ENCODE data around the gene STARD3. TPM values are rescaled to one million over a fixed set of nuclear protein-coding genes. Genes with fewer than 3 reads are reported as not detected.

STARD3 gene
- total RNA-seq, 2 donors from 2014 or later = 52.5 to 67.7 TPM

- Histone ChIP-seq H3K4me3 (no peak overlapping the region), H3K27me3 (replicated peaks; ENCODE audit: insufficient read depth) (no peaks in the 10 kb centered on the region), H3K4me1 (ENCODE audit: control insufficient read depth in 1 of 2, low read depth in 2 of 2) (peaks cover 6 to 19% of the 10 kb centered on the region in 2 donors), H3K27ac (no peak overlapping the region), H3K9me3 (no peaks in the 10 kb centered on the region), H3K36me3 (no peaks in the 10 kb centered on the region)
- no peak for DNase-seq (ENCODE audit: low spot score)
- ATAC-seq (ENCODE audit: insufficient number of reproducible peaks, low FRiP score, low read depth) = no peak
- no peak for TF ChIP-seq CTCF (IDR thresholded peaks at IDR 0.05)
Measured at GRCh38 chr17:39684369-39685192, 47.6 kb downstream of the STARD3 start.

GRCh38 chr17:39687101-39687545, 50.2 kb downstream of the STARD3 start:
- Histone ChIP-seq H3K36me3 (no peaks in the 10 kb centered on the region), H3K9me3 (no peaks in the 10 kb centered on the region), H3K4me1 (ENCODE audit: control insufficient read depth in 1 of 2, low read depth in 2 of 2) (peaks cover 2 to 15% of the 10 kb centered on the region in 2 donors), H3K4me3 (peak overlapping the region; percentile 72), H3K27ac (peak overlapping the region; percentile 84 to 91), H3K27me3 (replicated peaks; ENCODE audit: insufficient read depth) (no peaks in the 10 kb centered on the region)
- ATAC-seq (ENCODE audit: insufficient number of reproducible peaks, low FRiP score, low read depth) (no peak), DNase-seq (ENCODE audit: low spot score) (no peak)
- no peak for TF ChIP-seq CTCF (IDR thresholded peaks at IDR 0.05)

- H3K4me3 ChIP-seq = peak within 1 kb of the TSS; percentile 72
- no peaks in the 10 kb centered on the region for H3K9me3 ChIP-seq
- no peaks in the 10 kb centered on the region for H3K27me3 ChIP-seq (replicated peaks; ENCODE audit: insufficient read depth)
- ATAC-seq (ENCODE audit: insufficient number of reproducible peaks, low FRiP score, low read depth) = peak; percentile 94
- peaks cover 2 to 15% of the 10 kb centered on the region in 2 donors for H3K4me1 ChIP-seq (ENCODE audit: control insufficient read depth in 1 of 2, low read depth in 2 of 2)
- TF ChIP-seq CTCF (IDR thresholded peaks at IDR 0.05) = no peak
- H3K27ac ChIP-seq = peak within 1 kb of the TSS; percentile 84 to 91
- H3K36me3 ChIP-seq = no peaks in the 10 kb centered on the region
- peak; percentile 78 for DNase-seq (ENCODE audit: low spot score)
Measured at GRCh38 chr17:39687546-39688474, 50.9 kb downstream of the STARD3 start, which contains the start of gene PGAP3. Gene PGAP3, minus strand, starts transcription at chr17:39688057. Its CDS starts 43 bp downstream, at chr17:39688014.

- H3K4me3 ChIP-seq = peak overlapping the region; percentile 72
- no peaks in the 10 kb centered on the region for H3K9me3 ChIP-seq
- H3K27ac ChIP-seq = peak overlapping the region; percentile 84 to 91
- no peak for ATAC-seq (ENCODE audit: insufficient number of reproducible peaks, low FRiP score, low read depth)
- no peak for DNase-seq (ENCODE audit: low spot score)
- H3K4me1 ChIP-seq (ENCODE audit: control insufficient read depth in 1 of 2, low read depth in 2 of 2) = peaks cover 2 to 15% of the 10 kb centered on the region in 2 donors
- no peak for TF ChIP-seq CTCF (IDR thresholded peaks at IDR 0.05)
- H3K27me3 ChIP-seq (replicated peaks; ENCODE audit: insufficient read depth) = no peaks in the 10 kb centered on the region
- H3K36me3 ChIP-seq = no peaks in the 10 kb centered on the region
Measured at GRCh38 chr17:39688475-39688835, 51.5 kb downstream of the STARD3 start.

GRCh38 chr17:39688945-39689344, 52.0 kb downstream of the STARD3 start:
- no peaks in the 10 kb centered on the region for H3K9me3 ChIP-seq
- peaks cover 2 to 15% of the 10 kb centered on the region in 2 donors for H3K4me1 ChIP-seq (ENCODE audit: control insufficient read depth in 1 of 2, low read depth in 2 of 2)
- ATAC-seq (ENCODE audit: insufficient number of reproducible peaks, low FRiP score, low read depth) = no peak
- no peak for TF ChIP-seq CTCF (IDR thresholded peaks at IDR 0.05)
- H3K27ac ChIP-seq = no peak overlapping the region
- no peaks in the 10 kb centered on the region for H3K36me3 ChIP-seq
- H3K27me3 ChIP-seq (replicated peaks; ENCODE audit: insufficient read depth) = no peaks in the 10 kb centered on the region
- DNase-seq (ENCODE audit: low spot score) = no peak
- peak overlapping the region; percentile 72 for H3K4me3 ChIP-seq
